Activated CD8-positive, alpha-beta memory T cell treated with anti-CD3 and anti-CD28 coated beads, Interleukin-2, amount 10 ng/mL, durations not matched to agents 7 days and 5 days (primary cell): Measurements from ENCODE around the gene ADCY4. TPM values are rescaled to one million over a fixed set of nuclear protein-coding genes. Genes with fewer than 3 reads are reported as not detected.

Experiments
- ATAC-seq: fragments of 150-1000 bp; cut with Tn5 transposase; one replicate; pipeline ENCODE4 v1.10.0; 2021; ENCODE audit warnings: moderate library complexity
- CTCF ChIA-PET: fragments of 350-600 bp; sonication (Branson Sonifier 250); formaldehyde crosslinking; loops from one replicate; lab custom pipeline; 2021; ENCODE audit warnings: antibody characterized with exemption; lab: Charles Lee
- DNase-seq: peaks from one replicate; pipeline ENCODE4 v3.0.0-alpha.2; 2020
- H3K27ac Mint-ChIP-seq: one replicate; pipeline ENCODE4 v1.8.0; 2021; ENCODE audit warnings: mild to moderate bottlenecking, mixed read lengths
- H3K27me3 Mint-ChIP-seq: one replicate; pipeline ENCODE4 v1.8.0; 2021; ENCODE audit warnings: mixed read lengths
- H3K36me3 Mint-ChIP-seq: one replicate; pipeline ENCODE4 v1.8.0; 2021; ENCODE audit warnings: mild to moderate bottlenecking, mixed read lengths
- H3K4me1 Mint-ChIP-seq: one replicate; pipeline ENCODE4 v1.8.0; 2021; ENCODE audit warnings: mixed read lengths
- H3K4me3 Mint-ChIP-seq: one replicate; pipeline ENCODE4 v1.8.0; 2021; ENCODE audit warnings: mild to moderate bottlenecking, moderate library complexity, mixed read lengths
- H3K9me3 Mint-ChIP-seq: one replicate; pipeline ENCODE4 v1.8.0; 2022; ENCODE audit warnings: low read depth, mixed read lengths
- total RNA-seq, 2 experiments: library from RNA; stranded (reverse); gene quantifications; one replicate each; pipeline ENCODE4 v1.2.3, GENCODE V29; 2021

Gene ADCY4
- total RNA-seq, 2 experiments from 2014 or later, result 1.6 to 3.4 TPM

DNA sequence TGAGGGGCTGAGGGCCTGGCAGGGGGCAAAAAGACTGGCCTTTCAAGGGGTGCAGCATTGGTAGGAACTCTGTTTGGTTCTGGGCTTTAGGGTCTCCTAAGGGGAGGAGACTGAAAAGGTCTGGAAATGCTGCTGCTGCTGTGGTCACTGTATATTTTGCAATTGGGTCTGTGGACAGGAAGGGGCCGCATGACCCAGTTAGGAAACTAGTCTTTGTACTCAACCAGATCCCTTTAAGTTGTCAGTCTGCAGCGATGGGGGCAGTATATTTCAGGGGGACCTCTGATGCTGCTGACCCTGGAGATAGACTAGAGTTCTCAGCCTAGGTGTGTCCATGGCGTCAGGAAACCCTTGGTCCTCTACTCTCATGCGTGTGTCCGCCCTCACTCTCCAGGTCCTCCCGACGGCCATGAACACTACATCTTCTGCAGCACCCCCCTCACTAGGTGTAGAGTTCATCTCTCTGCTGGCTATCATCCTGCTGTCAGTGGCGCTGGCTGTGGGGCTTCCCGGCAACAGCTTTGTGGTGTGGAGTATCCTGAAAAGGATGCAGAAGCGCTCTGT lies 19.5 kb downstream of the ADCY4 start:
- DNase-seq (no peak), ATAC-seq (no peak)
- Mint-ChIP-seq H3K9me3 (no peaks in the 10 kb centered on the region), H3K27me3 (peaks cover 11% of the 10 kb centered on the region), H3K4me1 (peaks cover 54% of the 10 kb centered on the region), H3K27ac (no peak overlapping the region), H3K36me3 (peaks cover 18% of the 10 kb centered on the region), H3K4me3 (no peak overlapping the region)
- CTCF ChIA-PET, result no interaction called here

DNA sequence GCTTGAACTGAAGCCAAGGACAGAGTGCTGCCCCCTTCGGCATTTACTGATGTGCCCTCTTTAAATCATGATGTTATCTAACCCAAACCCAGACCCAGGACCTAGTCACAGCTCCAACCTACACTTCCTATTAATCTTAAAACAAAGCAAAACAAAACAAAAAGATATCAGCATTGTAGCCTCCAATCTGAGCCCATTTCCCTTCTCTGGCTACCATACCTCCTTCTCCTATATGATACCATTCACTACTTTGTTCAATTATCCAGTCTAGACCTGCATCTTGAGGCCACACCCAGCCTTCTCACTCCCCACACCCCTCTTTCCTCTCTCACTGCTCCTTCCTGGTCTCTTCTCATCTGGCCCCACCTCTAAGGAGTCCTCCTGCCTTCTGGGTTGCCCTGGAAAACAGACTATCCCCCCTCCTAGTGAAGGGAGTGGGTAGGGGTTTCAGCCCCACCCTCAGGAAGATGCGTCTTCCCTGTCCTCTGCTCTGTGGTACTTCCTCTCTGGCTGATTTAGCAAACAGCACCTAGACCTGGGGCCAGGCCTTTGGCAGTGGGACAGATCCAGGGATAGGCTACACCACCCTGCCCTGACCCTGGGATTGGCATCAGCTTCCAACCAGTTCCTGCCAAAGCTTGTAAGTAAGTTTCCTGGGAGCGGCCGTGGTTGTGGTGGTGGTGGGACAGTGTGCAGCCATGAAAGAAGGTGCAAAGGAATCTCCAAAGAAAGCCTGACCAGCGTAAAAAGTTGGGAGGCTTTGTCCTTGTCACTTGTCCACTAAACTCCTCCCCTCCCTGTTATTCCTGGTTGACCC lies 20.3 kb downstream of the ADCY4 start:
- no peak for DNase-seq
- H3K36me3 Mint-ChIP-seq, result peaks cover 18% of the 10 kb centered on the region
- H3K9me3 Mint-ChIP-seq, result no peaks in the 10 kb centered on the region
- peak overlapping the region; percentile 34 for H3K4me3 Mint-ChIP-seq
- peaks cover 62% of the 10 kb centered on the region for H3K4me1 Mint-ChIP-seq
- H3K27me3 Mint-ChIP-seq, result peaks cover 5% of the 10 kb centered on the region
- H3K27ac Mint-ChIP-seq, result peak overlapping the region; percentile 87
- ATAC-seq, result no peak
- CTCF ChIA-PET, result interaction anchor here (1.3 to 20.8 kb wide), 6 partner anchors 9 to 116 kb away, joined by 3 to 541 read pairs (median 134); partner anchors contain the start of genes ADCY4, CBLN3, DHRS1 and GMPR2

DNA sequence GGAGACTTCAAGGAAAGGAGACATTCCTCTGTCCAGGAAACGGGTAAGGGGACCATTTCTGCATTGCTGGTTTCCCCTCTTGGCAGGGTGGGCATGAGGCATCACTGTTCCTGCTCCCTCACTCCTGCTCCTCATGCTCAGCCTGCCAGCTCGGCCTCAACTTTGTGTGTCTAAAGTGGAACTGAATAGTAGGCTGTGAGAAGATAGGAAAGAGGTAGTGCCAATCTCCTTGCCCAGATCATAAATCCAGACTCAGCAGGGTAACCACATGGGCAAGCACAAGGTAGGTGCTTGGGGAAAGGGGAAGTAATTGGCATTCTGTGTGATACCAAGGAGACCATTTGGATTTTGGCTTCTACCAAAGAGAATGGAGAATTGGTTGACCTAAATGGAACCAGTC lies 21.0 kb downstream of the ADCY4 start:
- CTCF ChIA-PET, result interaction anchor here (1.1 to 20.8 kb wide), 8 partner anchors 10 to 205 kb away, joined by 3 to 541 read pairs (median 99); partner anchors contain the start of genes ADCY4, CBLN3, DHRS1 and GMPR2

DNA sequence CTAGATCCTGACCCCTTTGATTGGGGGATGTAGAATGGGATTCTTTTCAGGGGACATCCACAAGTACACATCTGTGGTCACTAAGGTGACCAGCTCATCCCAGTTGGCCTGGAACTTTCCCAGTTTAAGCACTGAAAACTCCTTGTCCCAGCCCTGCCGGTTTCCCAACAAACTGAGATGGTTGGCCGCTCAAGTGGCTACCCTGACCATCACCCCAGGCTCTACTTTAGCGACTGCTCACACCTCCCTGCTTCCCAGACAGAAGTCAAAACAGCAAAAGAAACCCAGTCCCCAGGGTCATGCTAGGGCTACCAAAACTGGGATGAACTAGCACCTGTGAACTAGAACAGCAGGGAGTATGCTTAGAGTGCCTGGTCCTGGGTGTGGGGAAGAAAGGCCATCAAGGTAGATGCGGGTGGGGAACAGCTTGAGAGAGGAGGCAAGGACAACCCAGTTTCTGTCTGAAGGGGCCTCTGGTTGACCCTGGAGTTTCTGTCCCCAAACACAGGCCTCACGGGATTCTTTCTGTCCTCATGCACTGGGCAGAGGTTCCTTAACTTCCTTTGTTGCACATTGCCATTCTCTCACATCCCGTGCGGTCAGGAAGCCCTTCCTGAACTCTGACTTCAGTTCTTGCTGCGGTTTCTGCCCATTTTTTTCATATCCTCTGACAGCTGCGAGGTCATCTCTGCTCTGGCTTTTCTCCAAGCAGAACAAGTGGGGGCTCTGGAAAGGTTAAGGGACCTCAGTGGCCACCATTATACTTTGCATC lies 21.9 kb downstream of the ADCY4 start:
- H3K9me3 Mint-ChIP-seq, result no peaks in the 10 kb centered on the region
- peak overlapping the region; percentile 87 for H3K27ac Mint-ChIP-seq
- H3K36me3 Mint-ChIP-seq, result peaks cover 24% of the 10 kb centered on the region
- ATAC-seq (no peak), DNase-seq (peak; percentile 79)
- H3K4me3 Mint-ChIP-seq, result peak overlapping the region; percentile 75
- CTCF ChIA-PET, result interaction anchor here (1.0 to 20.8 kb wide), 12 partner anchors 11 to 204 kb away, joined by 3 to 541 read pairs (median 28); partner anchors contain the start of genes ADCY4, CBLN3, DHRS1 and GMPR2
- H3K27me3 Mint-ChIP-seq, result no peaks in the 10 kb centered on the region
- H3K4me1 Mint-ChIP-seq, result peaks cover 76% of the 10 kb centered on the region

More for the DNA sequence above, 21.0 kb downstream of the ADCY4 start:
- Mint-ChIP-seq H3K27ac (peak overlapping the region; percentile 87), H3K27me3 (no peaks in the 10 kb centered on the region), H3K9me3 (no peaks in the 10 kb centered on the region), H3K4me1 (peaks cover 68% of the 10 kb centered on the region), H3K4me3 (peak overlapping the region; percentile 34), H3K36me3 (peaks cover 21% of the 10 kb centered on the region)
- no peak for DNase-seq
- ATAC-seq, result no peak

DNA sequence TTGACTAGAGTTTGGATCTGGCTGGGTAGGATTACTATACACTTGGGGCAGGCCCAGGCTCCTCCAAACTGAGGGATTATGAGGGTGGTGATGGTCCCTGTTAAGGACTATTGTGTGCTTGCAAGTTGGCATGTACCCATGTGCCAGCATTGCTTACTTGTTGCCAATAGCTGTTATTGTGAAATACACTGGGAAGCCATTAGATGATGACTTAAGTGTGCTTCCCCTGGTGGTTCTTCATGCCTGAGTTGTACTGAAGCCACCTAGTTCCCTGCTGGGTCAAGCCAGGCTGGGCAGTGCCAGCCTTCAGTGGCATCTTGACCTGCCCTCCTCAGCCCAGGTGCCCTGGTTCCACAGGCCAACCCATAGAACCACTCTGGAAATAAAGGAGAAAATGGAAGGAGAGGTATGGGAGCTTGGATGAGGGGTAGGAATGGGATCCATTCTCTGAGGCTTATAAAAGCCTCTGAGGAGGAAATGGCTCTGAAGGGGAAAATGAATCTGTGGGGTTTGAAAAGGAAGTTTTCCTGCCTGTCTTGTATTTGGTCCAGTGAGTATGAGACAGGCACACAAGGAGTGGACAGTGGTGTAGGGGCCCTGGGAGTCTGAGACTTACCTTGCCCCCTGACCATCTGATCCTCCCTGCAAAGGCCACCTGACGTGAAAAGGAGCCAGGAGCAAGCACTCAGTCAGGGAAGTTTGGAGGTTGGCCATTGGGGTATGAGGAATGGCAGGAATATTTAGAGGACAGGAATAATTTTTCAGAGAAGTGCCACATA lies 22.8 kb downstream of the ADCY4 start:
- Mint-ChIP-seq H3K9me3 (no peaks in the 10 kb centered on the region), H3K27me3 (no peaks in the 10 kb centered on the region), H3K36me3 (peaks cover 26% of the 10 kb centered on the region), H3K27ac (peak overlapping the region; percentile 87), H3K4me3 (peak overlapping the region; percentile 75), H3K4me1 (peaks cover 77% of the 10 kb centered on the region)
- no peak for ATAC-seq
- CTCF ChIA-PET, result interaction anchor here (1.0 to 20.8 kb wide), 13 partner anchors 12 to 124 kb away, joined by 3 to 541 read pairs (median 19); partner anchors contain the start of genes ADCY4, CBLN3, CHMP4A and DHRS1
- DNase-seq, result no peak

DNA sequence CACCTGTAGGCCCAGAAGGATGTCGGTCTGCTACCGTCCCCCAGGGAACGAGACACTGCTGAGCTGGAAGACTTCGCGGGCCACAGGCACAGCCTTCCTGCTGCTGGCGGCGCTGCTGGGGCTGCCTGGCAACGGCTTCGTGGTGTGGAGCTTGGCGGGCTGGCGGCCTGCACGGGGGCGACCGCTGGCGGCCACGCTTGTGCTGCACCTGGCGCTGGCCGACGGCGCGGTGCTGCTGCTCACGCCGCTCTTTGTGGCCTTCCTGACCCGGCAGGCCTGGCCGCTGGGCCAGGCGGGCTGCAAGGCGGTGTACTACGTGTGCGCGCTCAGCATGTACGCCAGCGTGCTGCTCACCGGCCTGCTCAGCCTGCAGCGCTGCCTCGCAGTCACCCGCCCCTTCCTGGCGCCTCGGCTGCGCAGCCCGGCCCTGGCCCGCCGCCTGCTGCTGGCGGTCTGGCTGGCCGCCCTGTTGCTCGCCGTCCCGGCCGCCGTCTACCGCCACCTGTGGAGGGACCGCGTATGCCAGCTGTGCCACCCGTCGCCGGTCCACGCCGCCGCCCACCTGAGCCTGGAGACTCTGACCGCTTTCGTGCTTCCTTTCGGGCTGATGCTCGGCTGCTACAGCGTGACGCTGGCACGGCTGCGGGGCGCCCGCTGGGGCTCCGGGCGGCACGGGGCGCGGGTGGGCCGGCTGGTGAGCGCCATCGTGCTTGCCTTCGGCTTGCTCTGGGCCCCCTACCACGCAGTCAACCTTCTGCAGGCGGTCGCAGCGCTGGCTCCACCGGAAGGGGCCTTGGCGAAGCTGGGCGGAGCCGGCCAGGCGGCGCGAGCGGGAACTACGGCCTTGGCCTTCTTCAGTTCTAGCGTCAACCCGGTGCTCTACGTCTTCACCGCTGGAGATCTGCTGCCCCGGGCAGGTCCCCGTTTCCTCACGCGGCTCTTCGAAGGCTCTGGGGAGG lies 23.9 kb downstream of the ADCY4 start, which contains the start of gene LTB4R:
LTB4R (plus strand) TSS at position 857 of the 959 bp plus-strand sequence. CDS start 4,150 bp downstream, outside the sequence.
- CTCF ChIA-PET, result interaction anchor here (0.7 to 20.8 kb wide), 18 partner anchors 12 to 196 kb away, joined by 3 to 541 read pairs (median 12); partner anchors contain the start of genes ADCY4, CBLN3, CHMP4A and DCAF11
- Mint-ChIP-seq H3K4me1 (peaks cover 72% of the 10 kb centered on the region), H3K4me3 (peak within 1 kb of the TSS; percentile 75), H3K9me3 (no peaks in the 10 kb centered on the region), H3K27ac (peak within 1 kb of the TSS; percentile 87), H3K36me3 (peaks cover 31% of the 10 kb centered on the region), H3K27me3 (no peaks in the 10 kb centered on the region)
- DNase-seq, result peak; percentile 80
- peak; percentile 90 for ATAC-seq

DNA sequence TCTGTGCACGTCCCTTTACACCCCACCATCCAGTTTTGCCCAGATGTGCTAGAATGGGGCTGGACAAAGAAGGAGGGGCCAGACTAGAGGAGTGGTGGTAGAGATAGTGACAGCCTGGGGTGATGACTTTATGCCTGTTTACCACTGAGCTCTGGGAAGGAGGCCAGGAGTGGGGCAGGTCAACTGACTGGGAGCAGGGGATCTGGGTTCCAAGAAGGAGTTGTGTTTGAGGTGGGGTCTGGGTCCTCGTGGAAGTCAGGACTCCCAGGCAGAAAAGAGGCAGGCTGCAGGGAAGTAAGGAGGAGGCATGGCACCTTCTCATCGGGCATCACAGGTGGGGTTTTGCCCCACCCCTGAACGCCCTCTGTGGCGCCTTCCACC lies 24.6 kb downstream of the ADCY4 start:
- Mint-ChIP-seq H3K36me3 (peaks cover 34% of the 10 kb centered on the region), H3K4me3 (peak overlapping the region; percentile 75), H3K27me3 (no peaks in the 10 kb centered on the region), H3K4me1 (peaks cover 67% of the 10 kb centered on the region), H3K9me3 (no peaks in the 10 kb centered on the region), H3K27ac (peak overlapping the region; percentile 80)
- CTCF ChIA-PET, result interaction anchor here (0.7 to 20.8 kb wide), 17 partner anchors 11 to 195 kb away, joined by 3 to 541 read pairs (median 12); partner anchors contain the start of genes ADCY4, CBLN3, CHMP4A and DCAF11
- no peak for DNase-seq
- ATAC-seq, result no peak

DNA sequence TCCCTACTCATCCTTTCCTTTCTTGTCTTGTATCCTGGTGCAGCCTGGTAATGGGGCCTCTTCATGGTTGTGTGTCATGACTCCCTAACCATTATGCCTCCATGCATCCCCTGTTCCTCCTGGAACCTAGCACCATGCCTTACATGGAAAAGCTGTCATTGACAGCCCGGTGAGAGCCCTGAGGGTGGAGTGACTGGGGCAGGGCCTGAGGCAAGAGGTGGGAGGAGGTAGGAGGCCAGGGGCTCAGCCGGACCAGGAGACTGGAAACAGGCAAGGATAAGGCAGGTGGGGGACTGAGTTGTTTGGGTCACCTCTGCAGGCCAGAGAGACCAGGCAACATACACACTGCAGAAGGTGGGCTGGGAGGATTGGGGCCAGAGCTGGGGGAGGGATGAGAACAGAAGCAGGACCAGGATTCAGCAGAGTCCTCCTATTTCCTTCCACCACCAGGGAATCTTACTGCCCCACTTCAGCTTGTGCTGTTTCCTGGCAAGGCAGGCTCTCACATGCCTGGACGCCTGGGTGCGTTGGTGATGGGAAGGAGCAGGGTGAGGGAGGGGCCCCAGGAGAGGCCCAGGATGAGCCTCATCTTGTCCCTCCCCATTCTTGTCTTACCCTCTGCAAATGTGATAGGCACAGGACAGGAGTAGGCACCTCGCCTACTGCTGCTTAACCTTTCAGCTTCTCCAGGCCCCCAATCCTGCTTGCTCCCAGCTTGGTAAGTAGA lies 25.2 kb downstream of the ADCY4 start, which contains the start of gene LTB4R2:
LTB4R2 (plus strand) TSS at position 603 of the 727 bp plus-strand sequence. CDS start 525 bp downstream, outside the sequence.
- H3K4me3 Mint-ChIP-seq, result peak within 1 kb of the TSS; percentile 75
- no peaks in the 10 kb centered on the region for H3K27me3 Mint-ChIP-seq
- peaks cover 39% of the 10 kb centered on the region for H3K36me3 Mint-ChIP-seq
- ATAC-seq, result no peak
- H3K4me1 Mint-ChIP-seq, result peaks cover 62% of the 10 kb centered on the region
- peak within 1 kb of the TSS; percentile 80 for H3K27ac Mint-ChIP-seq
- no peaks in the 10 kb centered on the region for H3K9me3 Mint-ChIP-seq
- CTCF ChIA-PET, result interaction anchor here (1.5 to 20.8 kb wide), 14 partner anchors 11 to 195 kb away, joined by 4 to 541 read pairs (median 24); partner anchors contain the start of genes ADCY4, CBLN3, CHMP4A and DCAF11
- DNase-seq, result no peak

DNA sequence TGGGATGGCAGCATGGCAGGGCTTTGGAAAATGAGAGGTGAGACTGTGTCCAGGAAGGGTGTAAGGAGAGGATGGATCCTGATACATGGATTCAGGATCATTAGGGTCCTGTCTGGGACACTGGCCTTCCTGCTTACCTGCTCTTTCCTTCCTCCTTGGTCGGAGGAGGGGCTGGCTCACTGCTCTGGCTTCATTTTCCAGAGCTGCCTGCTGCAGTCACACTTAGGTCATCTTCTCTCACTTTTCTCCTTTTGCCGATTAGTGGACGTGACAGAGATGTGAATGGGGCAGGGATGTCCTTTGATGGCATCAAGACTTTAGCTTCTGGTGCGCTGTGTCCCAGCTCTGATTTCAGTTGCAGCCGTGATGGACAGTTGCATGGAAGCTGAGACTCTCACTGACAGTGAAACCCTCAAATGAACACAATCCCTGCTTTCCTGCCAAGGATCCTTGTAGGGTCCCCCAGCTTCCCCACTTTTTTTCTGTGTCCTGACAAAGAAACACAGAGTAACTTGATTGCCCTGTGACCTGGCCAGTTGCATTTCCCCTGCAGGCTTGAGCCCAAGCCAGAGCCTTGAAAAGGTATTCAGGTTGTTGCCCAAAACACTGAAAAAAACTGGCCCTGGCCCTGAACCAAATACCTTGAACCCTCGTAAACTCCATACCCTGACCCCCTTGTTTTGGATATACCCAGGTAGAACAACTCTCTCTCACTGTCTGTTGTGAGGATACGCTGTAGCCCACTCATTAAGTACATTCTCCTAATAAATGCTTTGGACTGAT lies 26.3 kb downstream of the ADCY4 start:
- Mint-ChIP-seq H3K27ac (no peak overlapping the region), H3K4me1 (peaks cover 50% of the 10 kb centered on the region), H3K4me3 (no peak overlapping the region), H3K27me3 (no peaks in the 10 kb centered on the region), H3K9me3 (no peaks in the 10 kb centered on the region), H3K36me3 (peaks cover 37% of the 10 kb centered on the region)
- CTCF ChIA-PET, result interaction anchor here (0.7 to 20.8 kb wide), 32 partner anchors 9 to 250 kb away, joined by 3 to 541 read pairs (median 6); partner anchors contain the start of genes ADCY4, CBLN3, CHMP4A and DHRS1
- no peak for DNase-seq
- ATAC-seq, result no peak
